K562 (cell line): Measurements from ENCODE around the gene RAD23B. TPM values are rescaled to one million over a fixed set of nuclear protein-coding genes. Genes with fewer than 3 reads are reported as not detected.

Experiments
- ATAC-seq: fragments of 200-7000 bp; cut with Tn5 transposase; 3 replicates; pipeline ENCODE4 v1.9.1; 2020; ENCODE audit warnings: moderate library complexity
- BruUV-seq: library from RNA; stranded (reverse); fragments of 400-500 nt; replicated peaks from 2 replicates; lab custom pipeline; 2021; lab: Mats Ljungman, UMichigan
- CTCF ChIA-PET: fragments of 300-600 bp; formaldehyde crosslinking; extraction: SDS; loops from one replicate; lab custom pipeline; 2021; ENCODE audit warnings: low intra/inter-chr PET ratio; lab: Yijun Ruan, JAX
- POLR2A ChIA-PET: fragments of 300-600, 350-650 bp; sonication (Branson Sonifier 250); formaldehyde crosslinking; extraction: SDS; loops from one replicate; lab custom pipeline; 2021; ENCODE audit warnings: antibody characterized with exemption, inconsistent platforms; lab: Yijun Ruan, JAX
- DNase-seq, 4 experiments: peaks; one replicate each; pipeline versions ENCODE4 v3.0.0 to v3.0.0-alpha.2; 2011 to 2018; ENCODE audit warnings: low spot score in 3 of 4, mixed read lengths in 3 of 4; ENCODE audit errors: extremely low read depth in 1 of 4
- FAIRE-seq: peaks from 2 replicates; lab custom pipeline; 2011; peaks lifted over from hg19 to GRCh38; lab: Jason Lieb, UNC
- H2AFZ ChIP-seq: 2 replicates; pipeline ENCODE4 v1.6.0; 2011; ENCODE audit warnings: low read depth, low read length, control low read depth, inconsistent platforms
- H3K27ac ChIP-seq: fragments of 200-600 bp; 3 replicates; pipeline ENCODE4 v1.8.0; 2011; ENCODE audit warnings: low read depth, mild to moderate bottlenecking, control low read depth, inconsistent platforms, low read length, moderate library complexity, mixed read lengths; ENCODE audit errors: extremely low read depth
- H3K27me3 ChIP-seq, 2 experiments: fragments of 300-600 bp in 1 of 2; 2 replicates in 1 of 2; 3 replicates in 1 of 2; pipeline versions ENCODE4 v1.6.0 to v1.8.0; 2011; ENCODE audit warnings: inconsistent platforms in 2 of 2, low read length in 2 of 2, mild to moderate bottlenecking in 1 of 2, mixed read lengths in 1 of 2, moderate library complexity in 1 of 2; ENCODE audit not compliant: control insufficient read depth in 2 of 2, insufficient read depth in 2 of 2
- H3K36me3 ChIP-seq: fragments of 300-600 bp; 3 replicates; pipeline ENCODE4 v1.8.0; 2011; ENCODE audit warnings: mild to moderate bottlenecking, low read length, inconsistent platforms; ENCODE audit not compliant: control insufficient read depth, insufficient read depth
- H3K4me1 ChIP-seq, 2 experiments: fragments of 200-600 bp in 1 of 2; replicated peaks in 1 of 2; 2 replicates in 1 of 2; 3 replicates in 1 of 2; pipeline versions ENCODE4 v1.5.1 to v1.8.0; 2011; ENCODE audit warnings: inconsistent platforms in 2 of 2, low read length in 2 of 2, mild to moderate bottlenecking in 1 of 2, mixed read lengths in 1 of 2, moderate library complexity in 1 of 2; ENCODE audit not compliant: control insufficient read depth in 2 of 2, insufficient read depth in 2 of 2
- H3K4me2 ChIP-seq: 2 replicates; pipeline ENCODE4 v1.6.1; 2011; ENCODE audit warnings: low read length, control low read depth, inconsistent platforms, mixed read lengths; ENCODE audit not compliant: insufficient read depth
- H3K4me3 ChIP-seq: fragments of 200-600 bp; sonication (generic), shearing (Covaris generic); 2 replicates; pipeline ENCODE4 v1.5.1; 2016; ENCODE audit warnings: control low read depth, inconsistent platforms
- H3K79me2 ChIP-seq: fragments of 200-600 bp; 3 replicates; pipeline ENCODE4 v1.8.0; 2011; ENCODE audit warnings: low read length, inconsistent platforms; ENCODE audit not compliant: control insufficient read depth, insufficient read depth
- H3K9ac ChIP-seq, 2 experiments: 2 replicates each; pipeline versions ENCODE4 v1.6.0 to v1.6.1; 2011; ENCODE audit warnings: low read depth in 2 of 2, low read length in 2 of 2, control low read depth in 1 of 2, inconsistent platforms in 1 of 2, mild to moderate bottlenecking in 1 of 2, mixed read lengths in 1 of 2; ENCODE audit not compliant: insufficient read depth in 1 of 2
- H3K9me1 ChIP-seq: one replicate; pipeline ENCODE4 v1.6.0; 2011; ENCODE audit warnings: inconsistent platforms, mild to moderate bottlenecking, low read length, moderate library complexity; ENCODE audit not compliant: control insufficient read depth, insufficient read depth
- H3K9me3 ChIP-seq: replicated peaks from 2 replicates; pipeline ENCODE4 v1.5.1; 2011; ENCODE audit warnings: low read depth, low read length, inconsistent platforms; ENCODE audit not compliant: control insufficient read depth, insufficient read depth
- H4K20me1 ChIP-seq: replicated peaks from 2 replicates; pipeline ENCODE4 v1.6.1; 2011; ENCODE audit warnings: low read length, inconsistent platforms, mixed read lengths; ENCODE audit not compliant: control insufficient read depth, insufficient read depth
- CCAR2 ChIP-seq: fragments of 200-400 bp; formaldehyde crosslinking; IDR thresholded peaks from 2 replicates; pipeline ENCODE4 v1.6.1; 2017; ENCODE audit warnings: mild to moderate bottlenecking, low read depth, low read length
- HMG20A ChIP-seq: fragments of 450-650 bp; formaldehyde crosslinking; conservative IDR thresholded peaks from 2 replicates; pipeline ENCODE4 v1.4.0; 2020; ENCODE audit warnings: mild to moderate bottlenecking, mixed read lengths
- MYNN ChIP-seq, 2 experiments: sonication (generic); formaldehyde crosslinking in 1 of 2; IDR thresholded peaks; 2 replicates each; pipeline versions ENCODE4 v1.5.0 to v1.6.1; 2016 to 2020; ENCODE audit warnings: antibody characterized with exemption in 1 of 2, missing genetic modification reagents in 1 of 2
- THAP7 ChIP-seq: fragments of 250-450 bp; sonication (Bioruptor Pico); IDR thresholded peaks from 2 replicates; pipeline ENCODE4 v1.5.0; 2021
- ZNF146 ChIP-seq: IDR thresholded peaks from one replicate; pipeline ENCODE4 v1.6.1; 2018; ENCODE audit warnings: missing compliant biosample characterization; ENCODE audit not compliant: unreplicated experiment
- ZNF75A ChIP-seq: fragments of 450-650 bp; formaldehyde crosslinking; IDR thresholded peaks from 2 replicates; pipeline ENCODE4 v1.4.0; 2020; ENCODE audit warnings: mild to moderate bottlenecking
- WGBS: fragments of 100-300 bp; shearing (Covaris generic); methylation state at CpG from one replicate; pipeline ENCODE4 v1.1.6; 2016; ENCODE audit warnings: low coverage, mixed read lengths; ENCODE audit not compliant: insufficient coverage; ENCODE audit errors: missing lambda C conversion rate; 5-methylcytosine and 5-hydroxymethylcytosine counted together
- in situ Hi-C: fragments of 300-500 bp; cut with MboI; formaldehyde crosslinking; loops from 4 replicates; pipeline ENCODE4 v1.15.0; 2018; ENCODE audit warnings: inconsistent platforms, mixed read lengths
- intact Hi-C: fragments of 100-400 bp; cut with micrococcal nuclease; formaldehyde crosslinking; loops from 2 replicates; pipeline ENCODE4 v1.14.2; 2022
- polyA plus RNA-seq, 8 experiments: library from polyadenylated mRNA; depleted of rRNA in 4 of 8; stranded (reverse) in 5 of 8; unstranded in 3 of 8; fragments of >200 nt; fragmentation: Nextera tagmentation in 2 of 8; fragmentation: Illumina TruSeq in 1 of 8; extraction: Ambion mirVana in 2 of 8; extraction: Trizol in 1 of 8; gene quantifications; 2 replicates each; pipeline versions ENCODE4 v1.2.1 to v1.2.3, GENCODE V29; 2011 to 2014; ENCODE audit warnings: inconsistent platforms in 1 of 8, missing spikeins in 1 of 8
- total RNA-seq, 7 experiments: library from RNA; depleted of rRNA in 6 of 7; stranded (reverse); fragments of >200 nt in 6 of 7; fragmentation: Illumina TruSeq in 2 of 7; extraction: Trizol in 2 of 7; gene quantifications; 2 replicates each; pipeline versions ENCODE4 v1.2.1 to v1.2.3, GENCODE V29; 2011 to 2021; ENCODE audit warnings: low replicate concordance in 1 of 7

The RAD23B gene
- total and polyA plus RNA-seq, 9 of the 15 experiments (the other 6 are each of a cell fraction or from before 2014, with no cell fraction given), result 14.5 to 184 (median 114) TPM

GRCh38 chr9:107342476-107343161, 59.5 kb downstream of the RAD23B start (continued):
- TF ChIP-seq HMG20A, result no peak
- no peak for TF ChIP-seq ZNF75A (CRISPR knock-in tag)
- no peak for TF ChIP-seq MYNN (IDR thresholded peaks at IDR 0.05)
- no peak for TF ChIP-seq MYNN (CRISPR knock-in tag; IDR thresholded peaks at IDR 0.05)

GRCh38 chr9:107345327-107345726, 62.2 kb downstream of the RAD23B start:
- ChIA-PET POLR2A (interaction anchor here (0.6 to 1.1 kb wide), 3 partner anchors 10 to 1540 kb away, joined by 3 to 4 read pairs (median 3); no protein-coding TSS in a partner anchor), CTCF (interaction anchor here (0.7 kb wide), 1 partner anchor 1393 kb away, joined by 3 read pairs; no protein-coding TSS in a partner anchor)
- DNase-seq, result no peak
- H2AFZ ChIP-seq, result no peak overlapping the region
- FAIRE-seq, result no peak
- 12% methylated on average over 2 of the region's 2 CpGs for WGBS
- H3K9me1 ChIP-seq, result no peaks in the 10 kb centered on the region
- H3K36me3 ChIP-seq, result peaks cover 3% of the 10 kb centered on the region; the same call in 1 of the 3 replicates
- H3K27me3 ChIP-seq, result peaks cover 0 to 12% of the 10 kb centered on the region in 2 experiments; a peak in 2 of 5 replicates
- H3K4me3 ChIP-seq, result no peak overlapping the region
- no peaks in the 10 kb centered on the region for H3K9me3 ChIP-seq
- intact Hi-C loops, result loop anchor here (10.0 kb wide), 1 partner anchor 211 kb away; no protein-coding TSS in a partner anchor
- no peaks in the 10 kb centered on the region for H3K79me2 ChIP-seq
- H3K4me2 ChIP-seq, result no peak overlapping the region
- H3K9ac ChIP-seq, result no peak overlapping the region
- H3K4me1 ChIP-seq, result no peaks in the 10 kb centered on the region; a peak in 1 of 5 replicates
- no TSS peak for BruUV-seq
- in situ Hi-C loops, result no loop called here
- H4K20me1 ChIP-seq, result no peaks in the 10 kb centered on the region; the same call in 1 of the 2 replicates
- TF ChIP-seq CCAR2, result no peak
- no peak for TF ChIP-seq ZNF146 (CRISPR knock-in tag)
- no peak for TF ChIP-seq THAP7 (CRISPR knock-in tag)
- no peak overlapping the region for H3K27ac ChIP-seq
- no peak for ATAC-seq
